ENCODE results near the gene NFAM1. TPM values are rescaled to one million over a fixed set of nuclear protein-coding genes. Genes with fewer than 3 reads are reported as not detected.

The NFAM1 gene
- polyA plus RNA-seq, 1 of the 3 experiments (the other 2 are of a cell fraction) = 0.02 TPM

GRCh38 chr22:42431401-42432019, 693 bp downstream of the NFAM1 start:
- H3K27me3 ChIP-seq (ENCODE audit: insufficient read depth) = no peaks in the 10 kb centered on the region
- H3K27ac ChIP-seq (ENCODE audit: low read depth in 2 of 2, low read length in 1 of 2) = no peak overlapping the region
- H3K4me3 ChIP-seq (ENCODE audit: low read depth in 2 of 2, low read length in 1 of 2) = no peak overlapping the region
- CTCF ChIA-PET = interaction anchor here (1.0 to 1.5 kb wide), 3 partner anchors 13 to 315 kb away, joined by 3 to 4 read pairs (median 4); no protein-coding TSS in a partner anchor
- no peak overlapping the region for H2AFZ ChIP-seq (ENCODE audit: low read depth)
- 84% methylated on average over 5 of the region's 17 CpGs for WGBS (ENCODE audit: low lambda C conversion rate)
- H3F3A ChIP-seq (replicated peaks; ENCODE audit: insufficient read depth) = no peaks in the 10 kb centered on the region
- TF ChIP-seq NFIC (IDR thresholded peaks at IDR 0.05; ENCODE audit: borderline replicate concordance) (no peak), TCF12 (IDR thresholded peaks at IDR 0.05) (no peak), NRF1 (IDR thresholded peaks at IDR 0.05; ENCODE audit: low read depth, low read length) (no peak), IRF3 (IDR thresholded peaks at IDR 0.05; ENCODE audit: low read depth, low read length) (no peak), SIN3A (IDR thresholded peaks at IDR 0.05; ENCODE audit: borderline replicate concordance, low read depth, low read length) (no peak), EZH2phosphoT487 (IDR thresholded peaks at IDR 0.05; ENCODE audit: borderline replicate concordance, low read depth) (no peak), PBX3 (IDR thresholded peaks at IDR 0.05) (no peak), TAF1 (IDR thresholded peaks at IDR 0.05; ENCODE audit: borderline replicate concordance, low read depth, low read length) (no peak), FOSL2 (IDR thresholded peaks at IDR 0.05; ENCODE audit: borderline replicate concordance, low read depth) (no peak), REST (IDR thresholded peaks at IDR 0.05; ENCODE audit: low read depth, low read length) (no peak), USF1 (IDR thresholded peaks at IDR 0.05; ENCODE audit: borderline replicate concordance, low read depth) (no peak), RFX5 (IDR thresholded peaks at IDR 0.05; ENCODE audit: low read length) (no peak), USF2 (IDR thresholded peaks at IDR 0.05; ENCODE audit: borderline replicate concordance, low read depth, low read length) (no peak), CHD2 (IDR thresholded peaks at IDR 0.05; ENCODE audit: low read length, partially characterized antibody) (no peak)
- peaks cover 0 to 19% of the 10 kb centered on the region in 2 experiments; a peak in 2 of 4 replicates for H3K4me1 ChIP-seq (ENCODE audit: control insufficient read depth in 1 of 2, insufficient read depth in 2 of 2, low read depth in 1 of 2, low read length in 1 of 2)
- no peak overlapping the region for H3K9ac ChIP-seq
- H3K9me3 ChIP-seq = no peaks in the 10 kb centered on the region
- H3K36me3 ChIP-seq (replicated peaks in 1 of 2; ENCODE audit: control insufficient read depth in 1 of 2, insufficient read depth in 2 of 2, low read length in 1 of 2) = no peaks in the 10 kb centered on the region
- no peaks in the 10 kb centered on the region for H3K79me2 ChIP-seq (ENCODE audit: insufficient read depth)
- POLR2A ChIA-PET = no interaction called here
- no peak for DNase-seq
- H3K4me2 ChIP-seq = no peak overlapping the region
- H3K9me2 ChIP-seq = no peaks in the 10 kb centered on the region
- H4K20me1 ChIP-seq (ENCODE audit: insufficient read depth) = no peaks in the 10 kb centered on the region

Measured in SK-N-SH (cell line).